SK-N-MC (cell line): ENCODE measurements around the gene SCGB1A1.

Experiments
- DNase-seq: peaks from one replicate; pipeline ENCODE4 v3.0.0-alpha.2; 2011; ENCODE audit warnings: low read depth, low spot score
- H3K27ac ChIP-seq: fragments of 200-600 bp; sonication (generic); 2 replicates; pipeline ENCODE4 v1.5.1; 2016; ENCODE audit warnings: mixed run types
- H3K36me3 ChIP-seq: fragments of 200-600 bp; sonication (generic); 2 replicates; pipeline ENCODE4 v1.6.1; 2017; ENCODE audit warnings: antibody characterized with exemption, low read length, mixed read lengths; ENCODE audit not compliant: insufficient read depth
- H3K4me3 ChIP-seq: fragments of 200-600 bp; sonication (generic); 2 replicates; pipeline ENCODE4 v1.5.1; 2016
- H3K9ac ChIP-seq: fragments of 200-600 bp; sonication (generic); 2 replicates; pipeline ENCODE4 v1.8.0; 2017; ENCODE audit warnings: mixed run types, mixed read lengths; ENCODE audit not compliant: insufficient read length
- H3K9me3 ChIP-seq: fragments of 200-600 bp; sonication (generic); 2 replicates; pipeline ENCODE4 v1.6.1; 2017; ENCODE audit warnings: low read depth, mild to moderate bottlenecking, antibody characterized with exemption, low read length, moderate library complexity, mixed read lengths
- EZH2 ChIP-seq: fragments of 200-600 bp; sonication (generic); IDR thresholded peaks from one replicate; pipeline ENCODE4 v1.6.1; 2017; ENCODE audit warnings: antibody characterized with exemption
- FOXP2 ChIP-seq: optimal IDR thresholded peaks from 2 replicates; pipeline ENCODE3; 2011; ENCODE audit warnings: mild to moderate bottlenecking, moderate library complexity; ENCODE audit not compliant: insufficient read depth; ENCODE audit errors: extremely low read length, control extremely low read depth
- POLR2AphosphoS5 ChIP-seq: IDR thresholded peaks from 2 replicates; pipeline ENCODE4 v1.6.1; 2012; ENCODE audit warnings: mild to moderate bottlenecking, low read depth, low read length, borderline replicate concordance

Gene SCGB1A1

GRCh38 chr11:62458212-62459002, 39.6 kb downstream of the SCGB1A1 start:
- no peaks in the 10 kb centered on the region for H3K9me3 ChIP-seq
- H3K27ac ChIP-seq = no peak overlapping the region
- H3K9ac ChIP-seq = no peak overlapping the region
- H3K36me3 ChIP-seq = no peaks in the 10 kb centered on the region
- no peak overlapping the region for H3K4me3 ChIP-seq
- TF ChIP-seq POLR2AphosphoS5 (no peak), FOXP2 (no peak), EZH2 (no peak)
- no peak for DNase-seq

GRCh38 chr11:62459080-62459479, 40.2 kb downstream of the SCGB1A1 start:
- Histone ChIP-seq H3K4me3 (no peak overlapping the region), H3K36me3 (no peaks in the 10 kb centered on the region), H3K27ac (no peak overlapping the region), H3K9ac (no peak overlapping the region), H3K9me3 (no peaks in the 10 kb centered on the region)
- no peak for DNase-seq
- no peak for TF ChIP-seq FOXP2
- TF ChIP-seq EZH2 = no peak
- TF ChIP-seq POLR2AphosphoS5 = no peak

GRCh38 chr11:62461740-62462507, 43.1 kb downstream of the SCGB1A1 start:
- no peak overlapping the region for H3K9ac ChIP-seq
- H3K27ac ChIP-seq = no peak overlapping the region
- no peaks in the 10 kb centered on the region for H3K9me3 ChIP-seq
- TF ChIP-seq POLR2AphosphoS5 (no peak), FOXP2 (no peak), EZH2 (no peak)
- no peak for DNase-seq
- H3K36me3 ChIP-seq = no peaks in the 10 kb centered on the region
- H3K4me3 ChIP-seq = no peak overlapping the region

GRCh38 chr11:62462508-62462892, 43.7 kb downstream of the SCGB1A1 start:
- DNase-seq = no peak
- Histone ChIP-seq H3K36me3 (no peaks in the 10 kb centered on the region), H3K4me3 (no peak overlapping the region), H3K27ac (no peak overlapping the region), H3K9me3 (no peaks in the 10 kb centered on the region), H3K9ac (no peak overlapping the region)
- TF ChIP-seq FOXP2 (no peak), EZH2 (no peak), POLR2AphosphoS5 (no peak)

GRCh38 chr11:62463121-62463542, 44.3 kb downstream of the SCGB1A1 start:
- Histone ChIP-seq H3K27ac (no peak overlapping the region), H3K9me3 (no peaks in the 10 kb centered on the region), H3K9ac (no peak overlapping the region), H3K4me3 (no peak overlapping the region), H3K36me3 (no peaks in the 10 kb centered on the region)
- no peak for DNase-seq
- TF ChIP-seq EZH2 (no peak), POLR2AphosphoS5 (no peak), FOXP2 (no peak)

GRCh38 chr11:62464655-62465054, 45.8 kb downstream of the SCGB1A1 start:
- Histone ChIP-seq H3K4me3 (no peak overlapping the region), H3K36me3 (no peaks in the 10 kb centered on the region), H3K9me3 (no peaks in the 10 kb centered on the region), H3K27ac (no peak overlapping the region), H3K9ac (no peak overlapping the region)
- TF ChIP-seq FOXP2 (no peak), EZH2 (no peak), POLR2AphosphoS5 (no peak)
- no peak for DNase-seq

DNA sequence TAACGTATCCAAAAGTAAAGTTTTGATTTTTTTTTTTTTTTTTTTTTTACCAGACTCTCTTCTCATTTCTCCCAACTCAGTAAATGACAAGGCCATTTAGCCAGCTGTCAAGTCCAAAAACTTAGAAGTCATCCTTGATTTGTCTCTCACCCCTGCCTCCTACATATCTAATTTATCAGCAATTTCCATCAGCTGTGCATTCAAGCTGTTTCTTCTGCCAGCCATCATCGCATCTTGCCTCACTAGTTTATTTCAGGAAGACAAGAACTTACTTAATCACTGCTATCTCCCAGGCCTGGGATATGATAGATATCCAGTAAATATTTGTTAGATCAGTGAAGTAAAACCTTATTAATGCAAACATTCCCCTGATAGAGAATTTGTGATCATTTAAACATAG, 47.6 kb downstream of the SCGB1A1 start:
- TF ChIP-seq EZH2 = no peak
- TF ChIP-seq POLR2AphosphoS5 = no peak
- TF ChIP-seq FOXP2 = no peak
- Histone ChIP-seq H3K9ac (no peak overlapping the region), H3K27ac (no peak overlapping the region), H3K9me3 (no peaks in the 10 kb centered on the region), H3K4me3 (no peak overlapping the region), H3K36me3 (no peaks in the 10 kb centered on the region)
- no peak for DNase-seq

DNA sequence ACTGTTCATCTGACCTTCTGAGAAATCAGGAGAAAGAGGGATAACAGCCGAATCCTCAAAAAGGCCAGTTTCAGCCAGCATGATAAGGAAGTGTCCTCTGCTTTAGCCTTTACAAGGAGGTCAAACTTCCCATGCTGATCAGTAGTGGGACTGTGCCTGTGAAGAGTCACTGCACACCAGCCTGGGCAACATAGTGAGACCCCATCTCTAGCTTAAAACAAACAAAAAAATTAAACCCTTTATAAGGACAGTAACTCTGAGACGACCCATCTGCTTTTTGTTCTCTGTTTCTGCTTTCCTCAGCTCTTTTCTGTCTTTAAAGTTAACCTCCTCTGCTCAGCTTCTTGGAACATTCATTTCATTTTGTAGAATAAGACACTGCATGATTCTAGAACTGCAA, 49.7 kb downstream of the SCGB1A1 start:
- Histone ChIP-seq H3K4me3 (no peak overlapping the region), H3K9me3 (no peaks in the 10 kb centered on the region), H3K9ac (no peak overlapping the region), H3K36me3 (no peaks in the 10 kb centered on the region), H3K27ac (no peak overlapping the region)
- TF ChIP-seq EZH2 (no peak), POLR2AphosphoS5 (no peak), FOXP2 (no peak)
- DNase-seq = no peak
